ENCODE results near the gene RPH3AL.

Gene RPH3AL

GRCh38 chr17:309361-309888 is 43.2 kb downstream of the RPH3AL start:
- no peak for FAIRE-seq

GRCh38 chr17:307741-308507 is 44.7 kb downstream of the RPH3AL start:
- TF ChIP-seq TAF1 (IDR thresholded peaks at IDR 0.05; ENCODE audit: borderline replicate concordance, low read depth, low read length) (no peak), POLR2A (IDR thresholded peaks at IDR 0.05; ENCODE audit: low read depth, low read length) (no peak), POLR2AphosphoS5 (IDR thresholded peaks at IDR 0.05; ENCODE audit: low read depth, low read length) (no peak)
- DNase-seq (ENCODE audit: insufficient read length) = no peak
- no peak for FAIRE-seq

More at GRCh38 chr17:309361-309888, 43.2 kb downstream of the RPH3AL start:
- no peak for DNase-seq (ENCODE audit: insufficient read length)
- TF ChIP-seq POLR2AphosphoS5 (IDR thresholded peaks at IDR 0.05; ENCODE audit: low read depth, low read length) = no peak
- TF ChIP-seq TAF1 (IDR thresholded peaks at IDR 0.05; ENCODE audit: borderline replicate concordance, low read depth, low read length) = no peak
- TF ChIP-seq POLR2A (IDR thresholded peaks at IDR 0.05; ENCODE audit: low read depth, low read length) = no peak

- FAIRE-seq = no peak
- no peak for DNase-seq (ENCODE audit: insufficient read length)
- TF ChIP-seq POLR2AphosphoS5 (IDR thresholded peaks at IDR 0.05; ENCODE audit: low read depth, low read length) = no peak
- TF ChIP-seq POLR2A (IDR thresholded peaks at IDR 0.05; ENCODE audit: low read depth, low read length) = no peak
- TF ChIP-seq TAF1 (IDR thresholded peaks at IDR 0.05; ENCODE audit: borderline replicate concordance, low read depth, low read length) = no peak
Observed at GRCh38 chr17:307295-307691, 45.3 kb downstream of the RPH3AL start.

GRCh38 chr17:306536-307294 is 45.9 kb downstream of the RPH3AL start:
- TF ChIP-seq POLR2A (IDR thresholded peaks at IDR 0.05; ENCODE audit: low read depth, low read length) (no peak), TAF1 (IDR thresholded peaks at IDR 0.05; ENCODE audit: borderline replicate concordance, low read depth, low read length) (no peak), POLR2AphosphoS5 (IDR thresholded peaks at IDR 0.05; ENCODE audit: low read depth, low read length) (no peak)
- FAIRE-seq = no peak
- no peak for DNase-seq (ENCODE audit: insufficient read length)

- FAIRE-seq (no peak), DNase-seq (ENCODE audit: insufficient read length) (no peak)
- no peak for TF ChIP-seq POLR2A (IDR thresholded peaks at IDR 0.05; ENCODE audit: low read depth, low read length)
- no peak for TF ChIP-seq TAF1 (IDR thresholded peaks at IDR 0.05; ENCODE audit: borderline replicate concordance, low read depth, low read length)
- TF ChIP-seq POLR2AphosphoS5 (IDR thresholded peaks at IDR 0.05; ENCODE audit: low read depth, low read length) = no peak
Observed at GRCh38 chr17:306116-306515, 46.5 kb downstream of the RPH3AL start.

DNA sequence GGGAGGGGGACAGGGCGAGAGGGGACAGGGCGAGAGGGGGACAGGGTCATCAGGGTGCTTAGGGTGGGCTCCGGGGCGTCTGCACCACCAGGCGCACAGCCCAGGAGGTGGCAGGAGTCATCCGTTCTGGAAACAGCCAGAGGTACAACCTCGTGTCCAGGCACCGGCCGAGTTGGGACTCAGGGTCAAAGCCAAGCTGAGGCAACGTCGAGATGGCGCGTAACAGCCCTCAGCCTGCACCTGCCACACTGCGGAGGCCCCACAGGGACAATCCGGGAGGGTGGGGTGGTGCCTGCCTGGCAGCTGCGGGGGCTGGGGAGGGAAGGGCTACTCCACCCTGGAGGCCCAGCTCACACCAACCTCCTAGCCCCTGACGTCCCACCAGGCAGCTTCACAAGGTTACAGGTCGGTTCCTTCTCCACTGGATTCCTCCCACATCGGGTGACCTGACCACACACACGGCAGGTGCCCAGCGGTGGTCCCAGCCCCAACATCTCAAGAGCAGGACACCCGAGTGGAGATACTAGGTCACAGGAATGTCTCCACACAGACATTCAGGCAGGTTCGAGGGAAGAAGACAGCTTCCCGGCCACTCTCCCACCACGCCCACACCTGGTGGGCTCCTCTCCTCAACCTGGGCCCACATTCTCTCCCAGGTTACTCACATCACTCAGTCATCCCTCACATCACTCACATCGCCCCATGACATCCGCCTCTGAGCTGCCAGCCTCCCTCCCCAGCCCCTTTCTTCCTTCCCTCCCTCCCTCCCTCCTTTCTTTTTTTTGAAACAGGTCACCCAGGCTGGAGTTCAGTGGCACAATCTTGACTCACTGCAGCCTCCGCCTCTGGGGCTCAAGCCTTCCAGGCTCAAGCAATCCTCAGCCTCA is 47.3 kb downstream of the RPH3AL start:
- no peak for FAIRE-seq
- TF ChIP-seq POLR2AphosphoS5 (IDR thresholded peaks at IDR 0.05; ENCODE audit: low read depth, low read length) (no peak), POLR2A (IDR thresholded peaks at IDR 0.05; ENCODE audit: low read depth, low read length) (no peak), TAF1 (IDR thresholded peaks at IDR 0.05; ENCODE audit: borderline replicate concordance, low read depth, low read length) (no peak)
- no peak for DNase-seq (ENCODE audit: insufficient read length)

DNA sequence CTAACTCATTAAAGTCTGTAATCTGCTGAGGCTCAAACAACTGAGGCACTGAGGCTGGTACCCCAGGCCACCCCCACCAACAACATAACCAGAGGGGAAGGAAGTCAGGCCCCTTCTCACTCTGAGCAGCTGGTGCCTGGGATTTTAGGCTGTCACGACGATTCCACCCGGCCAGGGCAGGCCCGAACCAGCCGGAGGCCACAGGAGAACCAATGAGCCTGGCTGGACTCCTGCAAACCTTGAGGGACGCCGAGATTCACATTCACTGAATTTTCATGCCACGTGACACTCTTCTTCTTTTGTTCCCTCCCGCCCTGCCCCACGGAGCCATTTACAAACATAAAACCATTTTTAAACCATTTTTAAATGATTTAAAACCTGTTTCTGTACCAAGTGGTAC is 48.1 kb downstream of the RPH3AL start:
- DNase-seq (ENCODE audit: insufficient read length) = no peak
- FAIRE-seq = no peak
- no peak for TF ChIP-seq POLR2A (IDR thresholded peaks at IDR 0.05; ENCODE audit: low read depth, low read length)
- TF ChIP-seq TAF1 (IDR thresholded peaks at IDR 0.05; ENCODE audit: borderline replicate concordance, low read depth, low read length) = no peak
- no peak for TF ChIP-seq POLR2AphosphoS5 (IDR thresholded peaks at IDR 0.05; ENCODE audit: low read depth, low read length)

- TF ChIP-seq POLR2AphosphoS5 (IDR thresholded peaks at IDR 0.05; ENCODE audit: low read depth, low read length) (no peak), TAF1 (IDR thresholded peaks at IDR 0.05; ENCODE audit: borderline replicate concordance, low read depth, low read length) (no peak)
- FAIRE-seq (no peak), DNase-seq (ENCODE audit: insufficient read length) (no peak)
Observed at GRCh38 chr17:303168-303567, 49.4 kb downstream of the RPH3AL start.

GRCh38 chr17:302300-302698 is 50.3 kb downstream of the RPH3AL start:
- no peak for TF ChIP-seq POLR2A (IDR thresholded peaks at IDR 0.05; ENCODE audit: low read depth, low read length)
- no peak for TF ChIP-seq POLR2AphosphoS5 (IDR thresholded peaks at IDR 0.05; ENCODE audit: low read depth, low read length)
- TF ChIP-seq TAF1 (IDR thresholded peaks at IDR 0.05; ENCODE audit: borderline replicate concordance, low read depth, low read length) = no peak
- DNase-seq (ENCODE audit: insufficient read length) (no peak), FAIRE-seq (no peak)

GRCh38 chr17:301681-302299 is 50.8 kb downstream of the RPH3AL start:
- FAIRE-seq (no peak), DNase-seq (ENCODE audit: insufficient read length) (no peak)

More at GRCh38 chr17:301681-302299, 50.8 kb downstream of the RPH3AL start:
- TF ChIP-seq POLR2AphosphoS5 (IDR thresholded peaks at IDR 0.05; ENCODE audit: low read depth, low read length) = no peak
- no peak for TF ChIP-seq POLR2A (IDR thresholded peaks at IDR 0.05; ENCODE audit: low read depth, low read length)
- TF ChIP-seq TAF1 (IDR thresholded peaks at IDR 0.05; ENCODE audit: borderline replicate concordance, low read depth, low read length) = no peak

All from GM12892 (cell line).